ENCODE measurements around the gene EYS.
A peak's percentile ranks its signal among the peaks of the same experiment; 100 is the strongest.
"Not testable (repeated sequence)": the region's sequence is repeated elsewhere in the genome, so short reads cannot be mapped to it uniquely, and the experiment has no call there.

Gene EYS

GRCh38 chr6:64083261-64083660 is 1623.8 kb downstream of the EYS start:
- DNase-seq, result no peak

DNA sequence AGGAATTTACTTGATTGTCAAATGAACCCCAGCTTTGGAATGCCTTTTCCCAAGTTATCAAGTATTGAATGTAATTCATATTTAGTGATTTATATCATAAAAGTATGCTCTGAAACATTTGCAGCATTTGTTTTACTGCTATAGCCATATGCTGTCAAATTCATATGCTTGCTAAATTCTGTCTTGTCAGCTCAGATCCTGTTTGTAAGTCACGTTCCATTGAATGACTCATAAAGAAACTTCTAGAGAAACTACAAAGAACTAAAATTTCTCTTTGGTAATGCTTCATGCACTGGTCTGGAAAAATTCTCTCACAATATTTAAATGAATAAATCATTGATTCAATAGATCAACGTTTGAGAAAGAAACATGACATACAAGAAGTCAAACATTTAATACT is 1625.6 kb downstream of the EYS start:
- DNase-seq, result no peak

- DNase-seq, result no peak
Measured at GRCh38 chr6:64074981-64075380, 1632.0 kb downstream of the EYS start.

- DNase-seq, result no peak
Measured at GRCh38 chr6:64072686-64073085, 1634.3 kb downstream of the EYS start.

DNA sequence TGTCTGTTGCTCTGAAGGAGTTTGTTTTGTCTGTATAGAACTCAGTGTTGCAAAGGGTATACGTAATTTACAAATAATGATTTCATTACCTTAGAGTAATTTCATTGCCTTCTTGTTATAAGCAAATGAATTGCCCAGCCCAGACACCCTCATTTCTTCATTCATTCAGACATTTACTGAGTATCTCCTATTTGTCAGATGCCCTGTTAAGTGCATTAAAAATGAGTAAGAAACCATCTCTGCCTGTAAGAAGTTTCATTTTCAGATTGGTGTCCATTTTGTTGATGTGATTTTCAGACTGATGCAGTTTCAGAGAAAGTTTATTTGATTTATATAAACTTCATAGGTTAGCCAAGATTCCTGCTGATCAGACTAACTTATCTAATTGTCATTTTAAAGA is 1642.1 kb downstream of the EYS start:
- no peak for DNase-seq

GRCh38 chr6:64062960-64063683 is 1643.9 kb downstream of the EYS start:
- DNase-seq, result no peak

DNA sequence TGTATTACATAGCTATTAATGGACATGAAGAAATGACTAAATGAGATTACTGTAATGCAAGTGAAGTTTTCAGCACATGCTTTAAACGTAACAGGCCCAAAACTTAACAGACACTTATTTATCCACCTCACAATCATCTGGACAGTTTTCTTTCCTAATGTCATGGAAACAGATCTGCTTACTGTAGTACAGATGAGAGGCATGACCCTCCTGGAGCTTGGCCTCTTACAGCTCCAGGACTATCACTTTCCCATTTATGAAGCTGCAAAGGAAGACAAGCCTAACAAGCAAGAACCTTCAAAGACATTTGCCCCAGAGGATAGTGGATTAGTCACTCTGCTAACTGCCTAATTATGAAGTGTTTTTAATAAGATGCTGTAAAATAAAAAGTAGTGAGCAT is 1652.2 kb downstream of the EYS start:
- DNase-seq, result no peak

DNA sequence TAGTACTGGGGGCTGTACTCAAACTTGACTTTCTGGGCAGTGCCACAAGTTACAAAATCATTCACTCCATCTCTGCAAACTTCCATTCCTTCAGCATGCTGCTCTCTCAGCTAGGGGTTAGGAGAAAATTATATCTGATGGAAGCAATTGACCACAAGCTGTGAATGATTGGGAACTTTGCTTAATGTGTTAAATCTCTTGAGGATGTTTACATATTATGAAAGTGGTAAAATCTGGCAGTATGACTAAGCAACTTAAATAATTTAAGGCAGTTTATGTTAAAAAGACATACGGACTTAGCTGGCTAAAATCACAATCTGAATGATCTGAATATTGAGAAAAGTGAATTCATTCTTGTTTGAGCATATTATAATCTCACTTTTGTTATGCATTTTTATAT is 1656.4 kb downstream of the EYS start:
- DNase-seq, result no peak

DNA sequence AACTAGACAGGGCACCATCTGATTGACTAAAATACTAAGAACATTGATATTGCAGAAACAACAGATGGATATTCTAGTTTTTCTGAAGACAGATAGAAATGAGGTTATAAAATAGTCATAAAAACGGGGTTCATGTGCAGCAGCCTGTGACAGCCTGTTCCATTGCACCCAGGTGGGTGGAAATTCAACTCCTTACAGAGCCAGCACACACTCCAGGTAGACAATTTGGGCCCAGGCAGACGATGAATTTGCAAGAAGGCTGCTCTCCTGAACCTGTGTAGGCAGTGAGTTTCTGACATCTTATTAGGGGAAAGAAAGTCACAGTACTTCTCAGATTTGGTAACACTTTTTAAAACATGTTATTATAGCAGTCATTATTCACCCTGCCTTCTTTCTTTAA is 1657.3 kb downstream of the EYS start:
- no peak for DNase-seq

DNA sequence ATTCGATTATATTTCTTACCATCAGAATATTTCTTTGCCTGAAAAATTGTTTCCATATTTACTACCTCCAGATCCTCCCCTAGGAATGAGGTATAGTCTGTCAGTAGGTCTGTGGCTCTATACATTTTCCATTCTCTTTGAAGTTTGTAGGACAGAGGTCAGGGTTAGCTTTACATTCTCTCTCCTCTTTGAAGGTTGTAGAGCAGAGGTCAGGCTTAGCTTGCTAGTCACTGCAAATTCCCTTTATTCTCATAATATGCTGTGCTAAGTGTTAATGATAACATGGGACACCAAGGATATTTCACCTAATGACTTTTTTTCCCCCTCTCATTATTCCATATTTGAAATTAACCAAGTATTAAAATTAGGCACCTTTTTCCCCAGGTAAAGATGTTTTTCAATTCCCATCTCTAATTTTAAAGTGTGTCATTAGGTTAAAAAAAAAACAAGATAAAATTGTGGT is 1660.2 kb downstream of the EYS start:
- DNase-seq, result no peak

- DNase-seq, result no peak
Measured at GRCh38 chr6:64041373-64041772, 1665.7 kb downstream of the EYS start.

GRCh38 chr6:64040113-64040512 is 1666.9 kb downstream of the EYS start:
- no peak for DNase-seq

- DNase-seq, result no peak
Measured at GRCh38 chr6:64037427-64037826, 1669.6 kb downstream of the EYS start.

- no peak for DNase-seq
Measured at GRCh38 chr6:64034910-64035655, 1671.9 kb downstream of the EYS start.

DNA sequence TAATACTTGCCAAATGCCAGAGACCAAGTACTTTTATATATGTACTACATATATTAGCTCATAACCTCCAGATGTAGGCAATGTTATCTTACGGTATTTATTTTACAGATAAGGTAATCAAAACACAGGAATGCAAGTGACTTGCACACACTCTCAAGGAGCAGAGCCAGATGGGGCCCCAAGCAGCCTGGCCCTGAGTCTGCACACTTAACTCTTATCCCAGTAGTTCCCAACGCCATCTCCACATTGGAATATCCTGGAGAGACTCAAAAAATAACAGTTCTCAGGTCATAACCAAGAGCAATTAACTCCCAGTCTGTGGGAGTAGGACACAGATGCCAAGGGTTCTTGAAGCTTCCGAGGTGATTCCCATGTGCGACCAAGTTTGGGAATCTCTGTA is 1672.7 kb downstream of the EYS start:
- no peak for DNase-seq

DNA sequence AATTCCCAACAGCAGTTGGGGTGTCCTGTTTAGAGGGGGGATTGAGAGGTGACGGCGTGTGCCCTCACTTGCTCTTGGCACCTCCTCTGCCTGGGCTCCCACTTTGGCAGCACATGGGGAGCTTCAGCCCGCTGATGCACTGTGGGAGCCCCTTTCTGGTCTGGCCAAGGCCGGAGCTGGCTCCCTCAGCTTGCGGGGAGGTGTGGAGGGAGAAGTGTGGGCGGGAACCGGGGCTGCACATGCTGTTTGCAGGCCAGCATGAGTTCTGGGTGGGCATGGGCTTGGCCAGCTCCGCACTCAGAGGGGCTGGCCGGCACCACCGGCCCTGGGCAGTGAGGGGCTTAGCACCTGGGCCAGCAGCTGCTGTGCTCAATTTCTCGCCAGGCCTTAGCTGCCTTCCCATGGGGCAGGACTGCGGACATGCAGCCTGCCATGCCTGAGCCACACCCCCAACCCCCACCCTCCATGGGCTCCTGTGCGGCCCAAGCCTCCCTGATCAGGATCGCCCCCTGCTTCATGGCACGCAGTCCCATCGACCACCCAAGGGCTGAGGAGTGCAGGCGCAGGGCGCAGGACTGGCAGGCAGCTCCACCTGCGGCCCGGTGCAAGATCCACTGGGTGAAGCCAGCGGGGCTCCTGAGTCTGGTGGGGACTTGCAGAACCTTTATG is 1675.9 kb downstream of the EYS start:
- not testable (repeated sequence) for DNase-seq

- no peak for DNase-seq
Measured at GRCh38 chr6:64023693-64024092, 1683.3 kb downstream of the EYS start.

- no peak for DNase-seq
Measured at GRCh38 chr6:64014595-64014994, 1692.4 kb downstream of the EYS start.

DNA sequence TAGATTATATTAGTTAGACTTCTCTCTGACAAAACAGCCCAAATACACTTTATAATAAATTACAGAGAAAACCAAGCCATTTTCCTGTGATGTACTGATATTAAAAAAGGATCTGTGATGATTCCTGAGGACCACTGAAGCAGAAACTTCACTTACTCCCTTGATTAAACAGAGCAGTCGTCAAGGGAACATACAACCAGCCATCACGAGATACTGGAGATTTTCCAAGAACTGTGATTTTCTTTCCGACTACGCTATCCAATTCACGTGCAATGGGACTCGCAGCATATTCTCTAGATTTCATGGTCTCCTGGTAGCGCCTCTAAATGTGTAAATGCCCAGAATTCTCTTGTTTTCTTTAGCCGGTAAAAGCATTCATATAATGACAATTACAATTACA is 1694.0 kb downstream of the EYS start:
- peak; percentile 16 to 79 for DNase-seq

GRCh38 chr6:64012351-64013001 is 1694.5 kb downstream of the EYS start:
- peak; percentile 73 to 77 for DNase-seq

DNA sequence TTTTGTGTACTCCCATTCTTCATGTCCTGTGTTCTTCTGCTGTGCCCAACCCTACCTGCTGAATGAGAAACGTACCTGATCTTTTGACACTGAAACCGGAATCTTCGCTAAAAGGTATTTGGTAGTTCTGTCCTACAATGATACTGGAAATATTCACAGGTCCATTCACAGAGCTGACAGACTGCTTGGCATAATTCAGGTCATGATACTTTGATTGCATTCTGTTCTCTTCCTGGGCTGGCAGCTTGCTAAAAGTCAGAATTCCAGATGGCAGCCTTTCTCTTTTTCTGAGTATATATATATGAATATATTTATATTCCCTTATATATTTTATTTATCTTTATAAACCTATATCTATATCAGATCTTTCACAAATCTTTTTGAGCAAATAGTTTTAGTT is 1696.4 kb downstream of the EYS start:
- DNase-seq, result no peak

GRCh38 chr6:64010010-64010409 is 1697.0 kb downstream of the EYS start:
- DNase-seq, result no peak

DNA sequence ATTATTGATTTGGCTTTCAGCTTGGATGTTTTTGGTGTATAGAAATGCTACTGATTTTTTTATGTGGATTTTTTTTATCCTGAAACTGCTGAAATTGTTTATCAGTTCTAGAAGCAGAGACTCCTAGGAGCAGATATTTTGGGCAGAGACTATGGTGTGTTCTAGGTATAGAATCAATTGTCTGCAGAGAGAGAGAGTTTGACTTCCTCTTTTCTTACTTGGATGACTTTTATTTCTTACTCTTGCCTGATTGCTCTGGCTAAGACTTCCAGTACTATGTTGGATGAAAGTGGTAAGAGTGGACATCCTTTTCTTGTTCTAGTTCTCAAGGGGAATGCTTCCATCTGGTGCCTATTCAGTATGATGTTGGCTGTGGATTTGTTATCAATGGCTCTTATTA is 1700.8 kb downstream of the EYS start:
- DNase-seq, result no peak

All from NCI-H2081 (cell line).